GM18858 (cell line): ENCODE data around the gene ANXA2R.
"Not testable (repeated sequence)": the region's sequence is repeated elsewhere in the genome, so short reads cannot be mapped to it uniquely, and the experiment has no call there.

Experiments
- ATAC-seq: cut with Tn5 transposase; IDR thresholded peaks from one replicate; pipeline ENCODE4 v1.9.1; 2021; ENCODE audit not compliant: unreplicated experiment

The ANXA2R gene

GRCh38 chr5:43040287-43041098 is at the start of gene ANXA2R:
ANXA2R (minus strand) TSS chr5:43040319; CDS start chr5:43040046, 273 bp downstream.
- ATAC-seq: peak; percentile 35

- not testable (repeated sequence) for ATAC-seq
Observed at GRCh38 chr5:43086118-43086908, 46.2 kb upstream of the ANXA2R start.

- no peak for ATAC-seq
Observed at GRCh38 chr5:43085453-43085852, 45.3 kb upstream of the ANXA2R start.

- ATAC-seq: not testable (repeated sequence)
Observed at GRCh38 chr5:43084468-43084867, 44.3 kb upstream of the ANXA2R start.

- not testable (repeated sequence) for ATAC-seq
Observed at GRCh38 chr5:43081345-43081744, 41.2 kb upstream of the ANXA2R start.

- no peak for ATAC-seq
Observed at GRCh38 chr5:43078956-43079355, 38.8 kb upstream of the ANXA2R start.

- not testable (repeated sequence) for ATAC-seq
Observed at GRCh38 chr5:43077446-43078191, 37.5 kb upstream of the ANXA2R start.

GRCh38 chr5:43075319-43076293 is 35.5 kb upstream of the ANXA2R start:
- ATAC-seq: no peak

- no peak for ATAC-seq
Observed at GRCh38 chr5:43074987-43075318, 34.8 kb upstream of the ANXA2R start.

GRCh38 chr5:43073597-43074546 is 33.8 kb upstream of the ANXA2R start:
- ATAC-seq: peak; percentile 64

- ATAC-seq: not testable (repeated sequence)
Observed at GRCh38 chr5:43069401-43069720, 29.2 kb upstream of the ANXA2R start.

GRCh38 chr5:43068037-43068436 is 27.9 kb upstream of the ANXA2R start:
- ATAC-seq: no peak

- peak; percentile 29 for ATAC-seq
Observed at GRCh38 chr5:43066799-43067741, 27.0 kb upstream of the ANXA2R start.

GRCh38 chr5:43065948-43066798 is 26.1 kb upstream of the ANXA2R start:
- no peak for ATAC-seq

GRCh38 chr5:43065387-43065947 is 25.3 kb upstream of the ANXA2R start:
- ATAC-seq: no peak

GRCh38 chr5:43063721-43064171 is 23.6 kb upstream of the ANXA2R start:
- ATAC-seq: no peak
